Astrocyte of the cerebellum (primary cell): ENCODE results near the gene CRTC3.

Source experiments
- DNase-seq: peaks from one replicate; pipeline ENCODE4 v3.0.0-alpha.2; 2011; ENCODE audit warnings: low read depth
- H3K4me3 ChIP-seq: 2 replicates; pipeline ENCODE4 v1.5.1; 2011; ENCODE audit warnings: mild to moderate bottlenecking, low read depth, low read length, moderate library complexity
- CTCF ChIP-seq: IDR thresholded peaks from 2 replicates; pipeline ENCODE4 v1.5.1; 2012; ENCODE audit warnings: low read length, low read depth, moderate library complexity, mild to moderate bottlenecking; ENCODE audit errors: missing control alignments
- in situ Hi-C: cut with HindIII; loops from 2 replicates; pipeline ENCODE4 v1.10.0; 2017; ENCODE audit warnings: low sequenced_read_pairs

Gene CRTC3

GRCh38 chr15:90487186-90487585, 42.5 kb upstream of the CRTC3 start:
- TF ChIP-seq CTCF = no peak
- DNase-seq = no peak
- H3K4me3 ChIP-seq = no peak overlapping the region
- in situ Hi-C loops = no loop called here

- H3K4me3 ChIP-seq = no peak overlapping the region
- no peak for DNase-seq
- TF ChIP-seq CTCF = no peak
- in situ Hi-C loops = no loop called here
Observed at GRCh38 chr15:90489514-90489913, 40.2 kb upstream of the CRTC3 start.

- TF ChIP-seq CTCF = no peak
- no peak overlapping the region for H3K4me3 ChIP-seq
- in situ Hi-C loops = no loop called here
- no peak for DNase-seq
Observed at GRCh38 chr15:90489944-90490343, 39.8 kb upstream of the CRTC3 start.

GRCh38 chr15:90493647-90494046, 36.1 kb upstream of the CRTC3 start:
- DNase-seq = no peak
- in situ Hi-C loops = no loop called here
- TF ChIP-seq CTCF = no peak
- no peak overlapping the region for H3K4me3 ChIP-seq

- H3K4me3 ChIP-seq = no peak overlapping the region
- in situ Hi-C loops = no loop called here
- no peak for TF ChIP-seq CTCF
- DNase-seq = no peak
Observed at GRCh38 chr15:90495067-90495466, 34.7 kb upstream of the CRTC3 start.

- TF ChIP-seq CTCF = no peak
- no peak for DNase-seq
- in situ Hi-C loops = no loop called here
- no peak overlapping the region for H3K4me3 ChIP-seq
Observed at GRCh38 chr15:90496791-90497190, 32.9 kb upstream of the CRTC3 start.

- TF ChIP-seq CTCF = no peak
- DNase-seq = no peak
- no peak overlapping the region for H3K4me3 ChIP-seq
- in situ Hi-C loops = no loop called here
Observed at GRCh38 chr15:90497376-90497775, 32.3 kb upstream of the CRTC3 start.
